GM18505 (cell line): Measurements from ENCODE around the gene PROSER3.

ENCODE experiments used
- ATAC-seq: cut with Tn5 transposase; IDR thresholded peaks from one replicate; pipeline ENCODE4 v1.9.1; 2021; ENCODE audit not compliant: unreplicated experiment
- POLR2A ChIP-seq: IDR thresholded peaks from 4 replicates; pipeline ENCODE4 v1.6.1; 2011; ENCODE audit warnings: borderline replicate concordance; ENCODE audit not compliant: insufficient read depth, insufficient read length; ENCODE audit errors: extremely low read depth

Gene PROSER3

GRCh38 chr19:35746087-35746462, 11.9 kb upstream of the PROSER3 start:
- ATAC-seq: no peak
- no peak for TF ChIP-seq POLR2A

DNA sequence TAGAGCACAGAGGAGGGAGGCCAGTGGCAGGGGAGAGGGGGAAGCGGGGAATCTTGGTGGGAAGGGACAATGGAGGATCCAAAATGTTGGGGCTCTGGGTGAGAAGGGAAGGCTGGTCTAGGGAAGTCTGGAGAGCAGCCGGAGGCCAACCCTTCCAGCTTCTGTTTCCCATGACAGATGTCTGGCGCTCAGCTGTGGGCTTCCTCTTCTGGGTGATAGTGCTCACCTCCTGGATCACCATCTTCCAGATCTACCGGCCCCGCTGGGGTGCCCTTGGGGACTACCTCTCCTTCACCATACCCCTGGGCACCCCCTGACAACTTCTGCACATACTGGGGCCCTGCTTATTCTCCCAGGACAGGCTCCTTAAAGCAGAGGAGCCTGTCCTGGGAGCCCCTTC, 11.4 kb upstream of the PROSER3 start:
- ATAC-seq: no peak
- TF ChIP-seq POLR2A: no peak

- TF ChIP-seq POLR2A: peak; percentile 65
- ATAC-seq: peak; percentile 52
These were observed 9.6 kb upstream of the PROSER3 start, which contains the start of gene LIN37 for GRCh38 chr19:35748106-35749020. Gene LIN37, plus strand, starts transcription at chr19:35748576. Its CDS starts 149 bp downstream, at chr19:35748725.

DNA sequence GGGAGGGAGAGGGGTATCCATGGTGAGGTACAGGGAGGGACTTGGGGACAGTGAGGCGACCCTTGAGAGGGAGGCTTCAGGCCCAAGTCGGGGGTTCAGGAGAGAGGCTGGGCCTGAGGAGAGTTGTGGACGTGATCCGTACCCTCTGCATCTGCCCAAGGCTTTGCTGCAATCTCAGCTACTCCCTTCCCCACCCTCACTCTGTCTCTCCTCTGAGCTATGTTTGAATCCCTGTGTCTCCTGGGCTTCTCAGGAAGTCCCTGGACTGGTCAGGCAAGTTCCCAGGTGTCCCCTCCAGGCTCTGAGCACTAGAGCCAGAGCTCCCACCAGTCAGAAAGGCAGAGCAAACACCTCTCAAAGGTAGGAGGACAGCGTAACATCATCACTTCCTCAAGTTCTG, 7.8 kb upstream of the PROSER3 start:
- no peak for ATAC-seq
- TF ChIP-seq POLR2A: no peak

GRCh38 chr19:35751839-35752745, 5.9 kb upstream of the PROSER3 start:
- TF ChIP-seq POLR2A: no peak
- ATAC-seq: no peak

GRCh38 chr19:35752746-35753350, 5.1 kb upstream of the PROSER3 start:
- no peak for TF ChIP-seq POLR2A

DNA sequence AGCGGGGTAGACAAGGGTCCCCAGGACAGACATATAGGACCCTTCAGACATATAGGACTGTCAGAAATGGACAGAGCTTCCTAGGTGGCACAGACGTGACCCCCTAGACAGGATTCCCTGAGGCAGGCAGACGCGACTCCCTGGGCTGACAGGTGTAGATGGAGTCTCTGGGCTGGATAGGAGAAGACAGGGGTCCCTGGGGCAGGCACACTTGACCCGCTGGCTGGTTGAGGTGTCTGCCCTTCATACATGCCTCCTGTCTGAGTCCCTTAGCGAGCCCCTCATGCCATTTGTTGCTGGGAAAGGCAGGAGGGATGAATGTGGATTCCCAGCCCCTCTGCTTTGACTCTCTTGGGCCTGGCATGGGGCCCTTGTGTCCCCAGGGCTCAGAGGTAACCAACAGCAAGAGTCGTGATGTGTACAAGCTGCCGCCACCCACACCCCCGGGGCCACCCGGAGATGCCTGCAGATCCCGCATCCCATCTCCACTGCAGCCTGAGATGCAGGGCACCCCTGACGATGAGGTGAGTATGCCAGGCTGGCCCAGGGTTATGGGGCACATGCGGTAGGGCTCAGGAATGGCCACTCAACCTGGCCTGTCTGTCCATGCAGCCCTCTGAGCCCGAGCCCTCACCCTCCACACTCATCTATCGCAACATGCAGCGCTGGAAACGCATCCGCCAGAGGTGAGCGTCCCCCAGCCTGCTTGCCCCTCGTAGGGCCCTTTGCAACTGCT, 4.2 kb upstream of the PROSER3 start:
- TF ChIP-seq POLR2A: no peak
- no peak for ATAC-seq

More at GRCh38 chr19:35752746-35753350, 5.1 kb upstream of the PROSER3 start:
- no peak for ATAC-seq

DNA sequence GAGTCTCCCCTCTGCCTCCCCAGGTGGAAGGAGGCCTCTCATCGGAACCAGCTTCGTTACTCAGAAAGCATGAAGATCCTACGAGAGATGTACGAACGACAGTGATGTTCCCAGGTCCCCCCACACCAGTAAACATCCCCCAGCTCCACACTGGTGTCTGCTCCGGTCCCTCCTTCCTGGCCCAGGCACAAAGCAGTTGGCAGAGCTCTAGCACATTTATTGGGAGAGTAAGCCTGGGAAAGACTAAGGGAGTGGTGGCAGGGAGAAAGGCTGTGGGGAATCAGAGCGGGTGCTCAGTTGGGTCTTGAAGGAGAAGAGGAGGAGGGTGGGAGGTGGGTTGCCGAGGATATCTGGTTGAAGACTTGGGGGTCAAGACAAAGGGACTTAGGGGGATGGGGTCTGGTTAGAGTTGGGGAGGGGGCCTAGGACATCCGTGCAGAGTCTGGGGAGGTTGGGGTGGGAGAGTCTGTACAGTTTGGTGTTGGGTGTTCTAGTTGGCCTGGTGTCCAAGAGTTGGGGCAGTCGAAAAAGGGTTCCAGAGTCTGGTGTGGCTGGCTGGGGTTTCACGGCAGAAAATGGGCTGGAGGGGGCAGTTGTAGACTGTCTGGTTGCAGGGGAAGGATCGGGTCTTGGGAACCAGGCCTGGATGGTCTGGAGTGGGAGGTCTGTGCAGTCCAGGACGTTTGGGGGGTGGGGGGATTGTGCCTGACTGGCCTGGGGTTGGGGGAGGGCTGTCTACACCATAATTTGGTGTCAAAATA, 3.4 kb upstream of the PROSER3 start:
- TF ChIP-seq POLR2A: no peak
- ATAC-seq: no peak

- ATAC-seq: no peak
- TF ChIP-seq POLR2A: no peak
These were observed 2.8 kb upstream of the PROSER3 start for GRCh38 chr19:35755131-35755549.

- no peak for ATAC-seq
- no peak for TF ChIP-seq POLR2A
These were observed 2.2 kb upstream of the PROSER3 start for GRCh38 chr19:35755550-35756376.

GRCh38 chr19:35756377-35757230, 1.4 kb upstream of the PROSER3 start, which contains the start of gene HSPB6:
Gene HSPB6, minus strand, starts transcription at chr19:35757029. Its CDS starts 21 bp downstream, at chr19:35757008.
- no peak for ATAC-seq
- no peak for TF ChIP-seq POLR2A
